Spleen (tissue), 13 donors: ENCODE results near the gene POLQ. TPM values are rescaled to one million over a fixed set of nuclear protein-coding genes. Genes with fewer than 3 reads are reported as not detected.
"Not testable (repeated sequence)": the region's sequence is repeated elsewhere in the genome, so short reads cannot be mapped to it uniquely, and the experiment has no call there.

Experiments
- DNase-seq: peaks from one replicate; pipeline ENCODE4 v3.0.0-alpha.2; 2020
- H3K27ac ChIP-seq, 8 donors: fragments of 200-600 bp; sonication (generic) in 7 of 8; 1 replicate in 4 of 8; 2 replicates in 4 of 8; pipeline versions ENCODE4 v1.5.0 to v1.8.0; 2016 to 2021; ENCODE audit warnings: inconsistent platforms in 4 of 8, mild to moderate bottlenecking in 4 of 8, moderate library complexity in 1 of 8
- H3K27me3 ChIP-seq, 7 donors: fragments of 200-600 bp; sonication (generic) in 6 of 7; replicated peaks in 1 of 7; 1 replicate in 4 of 7; 2 replicates in 3 of 7; pipeline versions ENCODE4 v1.5.0 to v1.8.0; 2016 to 2021; ENCODE audit warnings: inconsistent platforms in 3 of 7, mild to moderate bottlenecking in 1 of 7
- H3K36me3 ChIP-seq, 6 donors: fragments of 200-600 bp; sonication (generic) in 5 of 6; 1 replicate in 4 of 6; 2 replicates in 2 of 6; pipeline versions ENCODE4 v1.5.0 to v1.8.0; 2016 to 2021; ENCODE audit warnings: inconsistent platforms in 2 of 6
- H3K4me1 ChIP-seq, 6 donors: fragments of 200-600 bp; sonication (generic) in 5 of 6; 1 replicate in 3 of 6; 2 replicates in 3 of 6; pipeline versions ENCODE4 v1.5.0 to v1.8.0; 2016 to 2021; ENCODE audit warnings: inconsistent platforms in 3 of 6
- H3K4me3 ChIP-seq, 8 donors: fragments of 200-600 bp; sonication (generic) in 7 of 8; 1 replicate in 4 of 8; 2 replicates in 4 of 8; pipeline versions ENCODE4 v1.5.0 to v1.8.0; 2016 to 2021; ENCODE audit warnings: inconsistent platforms in 4 of 8, mild to moderate bottlenecking in 4 of 8, moderate library complexity in 2 of 8
- H3K9me3 ChIP-seq, 8 donors: fragments of 200-600 bp; sonication (generic) in 7 of 8; 1 replicate in 4 of 8; 2 replicates in 4 of 8; pipeline versions ENCODE4 v1.5.0 to v1.8.0; 2016 to 2021; ENCODE audit warnings: inconsistent platforms in 4 of 8
- POLR2A ChIP-seq, 3 donors: fragments of 450-650 bp; IDR thresholded peaks; one replicate each; pipeline ENCODE4 v1.5.1; 2017; ENCODE audit warnings: antibody characterized with exemption in 3 of 3, mild to moderate bottlenecking in 1 of 3
- POLR2AphosphoS5 ChIP-seq, 3 donors: sonication (generic); formaldehyde crosslinking; IDR thresholded peaks; one replicate each; pipeline ENCODE4 v1.5.1; 2017; ENCODE audit warnings: antibody characterized with exemption in 3 of 3
- WGBS, 5 donors: extraction: QIAGEN DNeasy Blood & Tissue Kit in 3 of 5; methylation state at CpG; one replicate each; pipeline versions ENCODE4 v1.1.5 to v1.1.7; 2013 to 2018; 5-methylcytosine and 5-hydroxymethylcytosine counted together
- intact Hi-C: fragments of 100-400 bp; cut with DNase I; formaldehyde crosslinking; loops from one replicate; pipeline ENCODE4 v1.15.0; 2023; ENCODE audit warnings: low total_unique reads
- long read RNA-seq, 2 donors: transcript quantifications; one replicate each; lab custom pipeline, GENCODE V29; 2026
- polyA plus RNA-seq, 3 donors: library from polyadenylated mRNA; stranded (reverse); fragments of 200-250 nt; gene quantifications; one replicate each; pipeline ENCODE4 v1.2.1, GENCODE V29; 2013
- total RNA-seq, 7 donors: library from RNA; depleted of rRNA in 3 of 7; stranded (reverse); fragments of >200 nt in 3 of 7; fragmentation: NEBNext Ultra II Directional in 4 of 7; extraction: Animal tissue kit (Norgen Biotek cat#: 25700) in 4 of 7; gene quantifications; one replicate each; pipeline versions ENCODE4 v1.1.0 to v1.2.1, GENCODE V29; 2016 to 2021
- TF ChIP-seq, protein P1 (sequence below), 11 experiments: fragments of 200-600 bp in 7 of 11; fragments of 450-650 bp in 4 of 11; sonication (generic) in 4 of 11; IDR thresholded peaks in 8 of 11; conservative IDR thresholded peaks in 3 of 11; 1 replicate in 7 of 11; 2 replicates in 4 of 11; pipeline versions ENCODE4 v1.4.0 to v1.8.0; 2016 to 2021; ENCODE audit warnings: antibody characterized with exemption in 11 of 11, inconsistent platforms in 4 of 11, mild to moderate bottlenecking in 1 of 11
- donor health status: healthy with polysubstance abuse.
- donor health status: DM: no; HTN: no; CAD: no; lungs with moderate emphysema.
- donor health status: DM: no; HTN: no; CAD: no.
- donor health status: Bipolar disorder and iron deficiency.
- donor health status: healthy.
- donor health status: DM: no; HTN: no; CAD: no.
- donor health status: DM: yes; HTN: yes; CAD: no.

The POLQ gene
- 1 to 10 TPM in 5 of 7 donors, under 1 TPM in 2; 0.76 to 4.7 (median 2.2) TPM for total RNA-seq
- polyA plus RNA-seq = under 1 TPM; 0.50 to 0.88 (median 0.77) TPM
- long read RNA-seq, donor 1 = 0 reads
- long read RNA-seq, donor 2 = 0 reads

DNA sequence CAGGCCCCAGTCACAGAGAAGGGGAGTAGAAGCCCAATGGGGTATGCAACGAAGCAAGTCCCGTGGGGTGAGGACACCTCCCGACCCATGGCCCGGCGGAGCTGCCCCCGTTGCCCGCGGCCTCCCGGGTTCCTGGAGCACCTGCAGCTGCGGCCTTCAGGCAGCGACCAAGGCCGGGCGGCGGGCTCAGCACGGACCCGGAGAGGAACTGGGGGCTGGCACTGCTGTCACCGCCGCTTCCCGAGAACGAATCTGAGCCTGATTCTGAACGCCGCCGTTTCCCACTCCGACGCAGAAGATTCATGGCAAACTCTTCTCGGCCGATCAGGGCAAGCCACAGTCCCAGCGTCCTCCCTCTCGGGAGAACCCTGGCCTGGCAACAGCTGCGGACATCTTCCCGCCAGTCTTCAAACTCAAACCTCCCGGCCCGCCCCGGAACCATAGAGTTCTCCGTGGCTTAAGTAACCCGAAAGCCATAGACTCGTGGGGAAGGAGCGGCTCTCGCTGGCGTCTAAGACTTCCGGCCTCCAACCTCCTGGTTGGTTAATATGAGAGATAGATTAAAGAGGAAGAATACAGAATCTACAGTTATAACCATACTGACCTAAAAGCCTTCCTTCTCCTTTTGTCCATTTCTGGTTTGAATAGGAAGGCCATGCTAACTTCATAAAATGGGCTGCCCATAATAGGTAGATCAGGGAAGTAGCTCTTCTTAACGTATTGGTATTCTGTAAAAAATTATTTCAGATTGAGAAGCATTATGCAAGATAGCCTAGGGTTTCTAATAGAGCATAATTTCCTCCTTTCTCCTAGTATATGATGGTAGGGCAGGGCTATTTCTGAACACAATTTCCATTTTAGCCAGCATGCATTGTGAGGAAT is at the start of gene POLQ:
TSS of gene POLQ (minus strand) at position 415 of the 882 bp plus-strand sequence. CDS start at position 304, 111 bp downstream.
- Histone ChIP-seq H3K4me1 (peaks cover 4 to 40% (median 17%) of the 10 kb centered on the region in 6 donors), H3K27me3 (no peaks in the 10 kb centered on the region), H3K36me3 (peaks cover 0 to under 1% (median 0%) of the 10 kb centered on the region in 6 donors), H3K4me3 (peak within 1 kb of the TSS; percentile 47 to 93 (median 66)), H3K27ac (peak within 1 kb of the TSS; percentile 74 to 91 (median 87)), H3K9me3 (no peaks in the 10 kb centered on the region)
- intact Hi-C loops = loop anchor here (5.0 to 10.0 kb wide), 2 partner anchors 716 to 1489 kb away; no protein-coding TSS in a partner anchor
- peak; percentile 97 for DNase-seq
- WGBS, 5 donors = 0 to 1% (median 0%) methylated on average over 23 to 42 of the region's 42 CpGs
- TF ChIP-seq POLR2A (IDR thresholded peaks at IDR 0.05) = no peak
- peak; percentile 46 to 80 (median 72) for TF ChIP-seq POLR2AphosphoS5 (IDR thresholded peaks at IDR 0.05)

DNA sequence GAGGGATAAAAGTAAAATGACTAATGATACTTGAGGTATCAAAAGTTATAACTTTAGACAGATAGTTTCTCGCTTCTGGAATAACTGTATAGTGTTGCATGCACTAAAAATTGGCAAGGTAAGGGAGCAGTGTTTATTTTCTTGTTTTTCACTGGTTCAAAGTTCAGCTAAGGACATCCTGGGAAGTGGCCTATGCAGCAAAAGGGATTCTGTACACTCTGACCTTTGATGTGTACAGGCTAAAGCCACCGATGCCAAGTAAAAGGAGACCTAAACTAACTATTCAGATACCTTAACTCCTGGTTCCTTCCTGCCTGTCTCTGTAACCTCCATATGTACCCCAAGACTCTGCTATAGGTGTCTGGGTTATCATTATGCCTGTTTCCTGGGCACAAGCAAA is 49.1 kb upstream of the POLQ start:
- WGBS, 5 donors = 85 to 97% (median 88%) methylated on average over 2 of the region's 2 CpGs
- DNase-seq = no peak
- Histone ChIP-seq H3K9me3 (no peaks in the 10 kb centered on the region), H3K27ac (no peak overlapping the region), H3K36me3 (no peaks in the 10 kb centered on the region), H3K4me3 (no peak overlapping the region), H3K4me1 (no peaks in the 10 kb centered on the region), H3K27me3 (no peaks in the 10 kb centered on the region)
- TF ChIP-seq POLR2AphosphoS5 (IDR thresholded peaks at IDR 0.05) = no peak
- TF ChIP-seq, protein P1, sequence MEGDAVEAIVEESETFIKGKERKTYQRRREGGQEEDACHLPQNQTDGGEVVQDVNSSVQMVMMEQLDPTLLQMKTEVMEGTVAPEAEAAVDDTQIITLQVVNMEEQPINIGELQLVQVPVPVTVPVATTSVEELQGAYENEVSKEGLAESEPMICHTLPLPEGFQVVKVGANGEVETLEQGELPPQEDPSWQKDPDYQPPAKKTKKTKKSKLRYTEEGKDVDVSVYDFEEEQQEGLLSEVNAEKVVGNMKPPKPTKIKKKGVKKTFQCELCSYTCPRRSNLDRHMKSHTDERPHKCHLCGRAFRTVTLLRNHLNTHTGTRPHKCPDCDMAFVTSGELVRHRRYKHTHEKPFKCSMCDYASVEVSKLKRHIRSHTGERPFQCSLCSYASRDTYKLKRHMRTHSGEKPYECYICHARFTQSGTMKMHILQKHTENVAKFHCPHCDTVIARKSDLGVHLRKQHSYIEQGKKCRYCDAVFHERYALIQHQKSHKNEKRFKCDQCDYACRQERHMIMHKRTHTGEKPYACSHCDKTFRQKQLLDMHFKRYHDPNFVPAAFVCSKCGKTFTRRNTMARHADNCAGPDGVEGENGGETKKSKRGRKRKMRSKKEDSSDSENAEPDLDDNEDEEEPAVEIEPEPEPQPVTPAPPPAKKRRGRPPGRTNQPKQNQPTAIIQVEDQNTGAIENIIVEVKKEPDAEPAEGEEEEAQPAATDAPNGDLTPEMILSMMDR (IDR thresholded peaks at IDR 0.05 in 8 of 11, conservative IDR thresholded peaks at IDR 0.05 in 3 of 11) = no peak
- no peak for TF ChIP-seq POLR2A (IDR thresholded peaks at IDR 0.05)
- intact Hi-C loops = no loop called here

DNA sequence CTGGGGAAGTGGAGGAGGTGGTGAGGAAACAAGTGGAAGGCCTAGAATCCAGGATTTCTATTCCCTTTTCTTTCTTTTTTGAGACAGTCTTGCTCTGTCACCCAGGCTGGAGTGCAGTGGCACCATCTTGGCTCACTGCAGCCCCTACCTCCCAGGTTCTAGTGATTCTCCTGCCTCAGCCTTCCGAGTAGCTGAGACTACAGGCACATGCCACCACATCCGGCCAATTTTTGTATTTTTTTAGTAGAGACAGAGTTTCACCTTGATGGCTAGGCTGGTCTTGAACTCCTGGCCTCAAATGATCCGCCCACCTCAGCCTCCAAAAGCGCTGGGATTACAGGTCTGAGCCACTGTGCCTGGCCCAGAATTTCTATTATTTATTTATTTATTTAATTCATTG is 48.0 kb upstream of the POLQ start:
- WGBS, 5 donors = 86 to 93% (median 91%) methylated on average over 4 of the region's 4 CpGs
- DNase-seq, H3K4me3 ChIP-seq, H3K4me1 ChIP-seq, H3K27ac ChIP-seq, H3K27me3 ChIP-seq, H3K9me3 ChIP-seq, H3K36me3 ChIP-seq, intact Hi-C loops: not testable (repeated sequence)

DNA sequence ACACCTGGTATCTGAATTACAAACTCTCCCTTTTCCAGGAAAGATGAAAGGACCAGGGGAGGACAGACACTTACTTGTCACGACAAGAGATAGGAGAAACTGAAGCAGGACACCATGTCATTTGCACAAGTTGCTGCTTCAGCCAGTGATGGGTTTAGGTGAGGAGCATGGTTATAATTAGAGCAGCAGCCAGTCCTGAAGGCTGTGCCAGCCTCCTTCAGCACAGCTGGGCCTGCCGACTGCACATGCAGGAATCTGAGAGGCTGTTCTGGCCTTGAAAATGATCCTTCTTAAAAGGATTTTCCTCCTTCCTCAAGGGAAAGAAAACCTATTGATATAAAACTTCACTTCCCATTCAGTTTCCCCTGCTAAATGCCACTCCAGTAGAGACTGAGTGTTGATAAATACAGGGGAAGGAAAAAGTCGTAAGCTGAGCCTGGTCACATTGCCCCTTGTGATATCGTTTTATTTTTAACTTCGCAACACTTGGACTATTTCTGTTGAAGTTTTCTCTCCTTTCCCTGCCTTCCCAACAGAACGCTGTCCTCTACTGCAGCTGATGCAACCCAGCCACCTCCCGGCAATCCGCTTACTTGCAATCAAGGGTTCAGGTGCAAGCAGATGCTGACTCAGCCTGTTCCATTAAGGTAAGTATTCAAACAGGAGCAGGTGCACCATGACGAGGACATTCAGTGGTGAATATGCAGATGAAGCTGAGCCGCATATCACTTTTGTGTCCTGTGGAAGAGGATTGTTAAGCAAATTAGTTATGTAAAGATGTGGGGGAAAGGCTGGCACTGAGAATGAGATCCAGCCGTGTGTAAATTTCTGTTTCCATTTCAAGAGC is 47.3 kb upstream of the POLQ start, which contains the start of gene FBXO40:
TSS of gene FBXO40 (plus strand) at position 524 of the 847 bp plus-strand sequence. CDS start 27,197 bp downstream, outside the sequence.
- intact Hi-C loops = no loop called here
- Histone ChIP-seq H3K9me3 (no peaks in the 10 kb centered on the region), H3K36me3 (no peaks in the 10 kb centered on the region), H3K4me3 (no peak within 1 kb of the TSS), H3K4me1 (no peaks in the 10 kb centered on the region), H3K27me3 (no peaks in the 10 kb centered on the region), H3K27ac (no peak within 1 kb of the TSS)
- 53 to 67% (median 66%) methylated on average over 11 of the region's 11 CpGs for WGBS, 5 donors
- no peak for DNase-seq
- TF ChIP-seq POLR2AphosphoS5 (IDR thresholded peaks at IDR 0.05) (no peak), POLR2A (IDR thresholded peaks at IDR 0.05) (no peak)
- TF ChIP-seq, protein P1 (IDR thresholded peaks at IDR 0.05 in 8 of 11, conservative IDR thresholded peaks at IDR 0.05 in 3 of 11) = no peak
